HG02840 (cell line): ENCODE measurements around the gene DDX5.

Experiments
- ATAC-seq: cut with Tn5 transposase; IDR thresholded peaks from one replicate; pipeline ENCODE4 v1.9.1; 2021; ENCODE audit warnings: mild to moderate bottlenecking, moderate library complexity, moderate number of reproducible peaks; ENCODE audit not compliant: unreplicated experiment, low FRiP score

The DDX5 gene

DNA sequence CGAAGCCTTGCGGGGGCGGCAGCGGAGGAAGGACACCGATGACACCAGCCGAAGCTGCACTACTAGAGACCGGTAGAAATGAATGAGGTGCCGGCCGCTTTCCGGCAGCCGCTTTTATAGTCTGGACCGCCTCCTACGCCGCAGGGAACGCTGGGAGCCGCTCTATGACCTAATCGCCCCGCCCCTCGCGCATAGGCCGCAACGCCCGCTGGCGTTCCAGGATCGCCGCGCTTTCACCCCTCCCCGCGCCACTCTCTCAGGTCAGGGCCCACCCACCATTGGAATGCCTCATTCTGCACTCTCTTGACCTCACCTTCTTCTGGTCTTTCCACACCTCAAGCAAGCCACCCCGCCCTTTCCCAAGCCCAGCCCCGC is at the start of gene DDX5:
Gene DDX5 (minus strand): TSS at position 89 of the 375 bp plus-strand sequence. CDS start 170 bp downstream, outside the sequence.
- ATAC-seq = peak; percentile 65

- ATAC-seq = no peak
Observed at GRCh38 chr17:64555281-64555680, 49.2 kb upstream of the DDX5 start.

DNA sequence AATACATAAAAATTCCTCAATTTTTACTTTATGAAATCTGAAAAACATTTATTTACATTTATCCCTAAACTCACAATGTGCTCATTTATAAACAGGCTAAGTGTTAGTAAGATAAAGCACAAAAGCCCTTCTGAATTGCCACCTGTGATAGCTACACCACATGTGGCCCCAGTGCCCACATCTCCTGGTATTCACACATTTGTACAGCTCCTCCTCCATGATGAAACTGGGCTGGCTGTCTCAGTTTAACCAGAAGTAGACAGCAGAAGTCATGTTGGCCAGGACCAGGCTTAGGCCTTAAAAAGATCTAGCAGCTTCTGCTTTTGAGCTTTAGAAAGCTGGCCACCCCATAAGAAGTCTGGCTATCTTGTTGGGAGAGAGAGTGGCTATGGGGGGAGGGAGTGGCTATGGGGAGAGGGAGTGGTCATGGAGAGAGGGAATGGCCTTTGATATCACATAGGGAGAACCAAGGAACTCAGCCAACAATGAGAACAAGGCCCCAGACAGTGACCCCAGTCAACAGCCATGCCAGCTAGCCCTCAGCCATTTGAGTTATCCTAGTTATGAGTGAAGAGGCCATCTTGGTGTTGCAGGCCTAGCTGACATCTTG is 48.0 kb upstream of the DDX5 start:
- no peak for ATAC-seq

DNA sequence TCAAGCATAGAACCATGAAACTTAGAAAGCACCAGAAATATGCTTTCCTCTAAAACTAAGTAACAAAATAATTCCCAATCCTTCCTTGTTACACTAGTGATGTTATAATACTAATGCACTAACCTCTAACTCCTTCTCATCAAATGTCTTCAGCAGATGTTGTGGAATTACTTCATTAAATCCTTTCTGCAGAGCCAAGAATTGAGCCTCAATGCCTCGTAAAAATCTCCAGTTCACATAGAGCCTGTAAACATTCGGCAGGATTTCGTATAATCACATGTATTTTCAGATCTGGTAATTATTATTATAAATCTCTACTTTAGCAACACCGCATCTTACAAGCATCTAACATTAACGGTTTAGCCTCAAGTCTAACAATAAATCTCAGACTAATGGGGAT is 45.4 kb upstream of the DDX5 start:
- ATAC-seq = no peak

DNA sequence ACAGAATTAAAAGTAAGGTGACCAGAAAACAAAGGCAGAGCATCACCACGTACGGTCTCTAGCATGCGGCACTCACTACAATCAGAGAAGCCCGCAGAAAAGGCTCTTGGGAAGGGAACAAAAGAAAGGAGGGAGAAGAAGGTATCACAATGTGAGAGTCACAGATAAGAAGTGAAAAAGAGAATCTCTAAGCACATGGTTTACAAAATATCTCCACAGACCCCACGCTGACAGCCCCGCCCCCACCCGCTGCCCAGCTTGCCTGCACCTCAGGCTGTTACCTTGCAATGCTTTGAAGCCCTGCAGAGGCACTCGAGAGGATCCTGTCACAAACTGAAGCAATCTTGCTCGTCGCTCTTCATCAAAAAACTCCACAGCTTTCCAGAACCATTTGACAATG is 41.2 kb upstream of the DDX5 start:
- ATAC-seq = no peak

DNA sequence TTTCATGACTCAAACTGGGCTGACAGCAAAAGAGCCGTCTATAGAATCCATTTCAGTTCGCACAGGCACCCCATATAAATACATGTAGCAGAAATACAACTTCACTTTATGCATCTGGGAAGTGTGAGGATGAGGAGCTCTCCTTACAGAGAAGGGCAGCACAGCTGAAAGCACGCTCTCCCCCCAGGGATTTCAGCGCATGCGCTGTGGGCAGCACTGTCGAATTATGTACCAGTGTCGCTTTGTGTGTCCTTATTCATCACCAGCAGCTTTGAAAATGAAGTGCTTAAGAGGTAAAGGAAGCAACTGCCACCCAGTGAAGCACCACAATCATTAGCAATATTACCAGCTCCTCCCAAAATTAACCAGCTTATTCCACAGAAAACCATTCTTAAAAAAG is 40.6 kb upstream of the DDX5 start:
- no peak for ATAC-seq

DNA sequence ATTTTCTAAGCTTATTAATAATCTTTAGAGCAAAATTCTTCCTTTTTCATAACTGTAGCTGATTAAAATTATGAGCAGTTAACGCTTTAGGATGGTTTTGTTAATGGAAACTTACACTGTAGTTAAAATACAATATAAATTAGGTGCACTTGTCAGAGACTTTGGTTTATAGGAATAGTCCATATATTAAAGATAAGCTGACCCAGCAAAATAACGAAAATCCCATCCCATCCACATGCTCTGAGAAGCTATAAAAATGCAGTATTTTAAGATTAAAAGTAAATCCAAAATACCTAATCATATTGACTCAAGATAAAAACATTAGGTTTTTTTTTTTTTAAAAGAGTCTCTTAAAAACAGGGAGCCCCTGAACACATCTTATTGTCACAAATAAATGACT is 38.7 kb upstream of the DDX5 start:
- no peak for ATAC-seq

DNA sequence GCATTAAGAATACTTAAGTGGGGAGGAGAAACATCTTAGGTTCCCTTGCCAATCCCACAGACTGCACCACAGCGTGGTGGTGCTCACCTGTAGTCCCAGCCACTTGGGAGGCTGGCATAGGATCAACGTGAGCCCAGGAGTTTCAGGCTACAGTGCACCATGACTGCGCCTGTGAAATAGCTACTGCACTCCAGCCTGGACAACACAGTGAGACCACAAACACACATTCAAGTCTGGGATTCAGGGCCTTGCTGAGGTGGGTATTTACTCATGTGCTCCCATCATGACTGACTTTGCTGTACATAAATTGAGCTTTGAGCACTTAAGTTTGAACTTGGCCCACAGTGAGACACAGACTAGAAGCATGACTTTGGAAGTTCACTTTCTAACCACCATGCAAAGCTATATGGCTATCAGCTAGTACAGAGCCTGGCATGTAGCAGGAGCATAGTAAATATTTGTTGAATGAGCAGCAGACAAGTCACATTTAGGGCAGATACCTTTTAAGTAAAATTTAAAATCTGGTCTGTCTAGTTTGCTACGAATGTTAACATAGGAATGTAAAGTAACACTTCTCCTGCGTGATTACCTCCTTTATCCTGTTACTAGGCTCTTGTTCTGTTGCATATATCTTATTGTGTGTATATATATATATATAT is 34.2 kb upstream of the DDX5 start:
- no peak for ATAC-seq

- no peak for ATAC-seq
Observed at GRCh38 chr17:64538508-64539130, 32.5 kb upstream of the DDX5 start.

DNA sequence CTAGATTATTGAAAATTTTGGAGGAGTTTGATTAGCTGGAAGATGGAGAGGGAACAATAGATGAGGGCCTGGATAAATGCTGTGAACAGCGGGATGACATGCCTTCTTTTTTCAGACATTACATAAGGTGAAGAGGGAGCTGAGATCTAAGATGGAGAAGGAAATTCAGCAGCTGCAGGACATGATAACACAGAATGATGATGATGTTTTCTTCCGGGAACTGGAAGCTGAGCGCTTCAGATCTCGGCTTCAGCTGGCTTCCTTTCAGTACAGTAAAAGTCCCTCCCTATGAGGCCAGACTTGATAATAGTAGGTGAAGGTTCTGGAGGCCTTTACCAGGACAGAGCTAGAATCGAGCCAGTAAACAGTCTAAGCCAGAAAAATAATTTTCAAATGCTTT is 31.4 kb upstream of the DDX5 start:
- no peak for ATAC-seq

DNA sequence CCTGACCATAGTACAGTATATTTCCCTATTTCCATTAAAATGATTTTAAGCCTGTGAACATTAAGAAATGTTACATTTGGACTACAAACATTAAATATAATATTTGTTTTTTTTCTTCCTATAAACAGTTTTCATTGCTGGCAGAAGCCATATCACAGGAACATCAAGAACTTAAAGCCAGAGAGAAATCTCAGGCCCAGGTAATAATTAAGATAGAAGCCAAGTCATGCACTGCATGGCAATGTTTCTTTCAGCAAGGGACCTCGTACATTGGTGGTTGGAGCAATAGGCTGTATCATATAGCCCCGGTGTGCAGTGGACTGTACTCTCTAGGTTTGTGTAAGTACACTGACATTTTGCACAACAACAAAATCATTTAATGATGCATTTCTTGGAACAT is 30.8 kb upstream of the DDX5 start:
- ATAC-seq = no peak

DNA sequence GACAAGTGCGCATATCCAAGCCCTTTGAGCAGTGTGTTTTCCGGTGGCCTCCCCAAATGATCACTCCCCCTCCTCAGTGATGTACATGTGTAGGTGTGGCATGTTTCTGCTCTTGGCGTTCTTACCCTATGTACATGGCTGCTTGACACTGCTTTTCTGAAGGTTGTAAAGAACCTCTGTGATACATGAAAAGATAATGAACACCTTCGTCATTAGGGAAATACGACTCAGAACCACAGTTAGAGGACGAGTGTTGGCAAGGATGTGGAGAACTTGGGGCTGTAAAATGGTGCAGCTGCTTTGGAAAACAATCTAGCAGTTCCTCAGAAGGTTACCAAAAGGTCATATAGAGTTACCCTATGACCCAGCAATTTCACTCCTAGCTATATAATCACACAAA is 29.3 kb upstream of the DDX5 start:
- ATAC-seq = no peak

DNA sequence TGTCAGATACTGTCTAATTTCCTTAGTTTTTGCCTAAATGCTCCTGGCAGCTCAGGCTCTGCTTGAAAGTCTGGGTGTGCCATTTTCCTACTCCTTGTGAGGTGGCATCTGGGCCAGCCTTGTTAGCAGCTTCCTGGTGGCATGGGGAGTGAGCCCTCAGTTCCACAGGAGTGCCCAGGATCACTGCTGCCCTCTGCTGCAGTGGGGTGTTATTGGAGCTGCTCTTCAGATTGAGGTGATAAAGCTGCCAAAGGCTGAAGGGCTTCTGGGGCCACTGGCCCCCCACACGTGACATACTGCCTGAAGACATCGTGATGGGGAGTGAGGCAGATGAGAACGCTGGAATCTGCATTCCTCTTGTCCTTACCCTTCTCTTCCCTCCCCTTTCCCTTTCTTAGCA is 28.1 kb upstream of the DDX5 start:
- no peak for ATAC-seq

DNA sequence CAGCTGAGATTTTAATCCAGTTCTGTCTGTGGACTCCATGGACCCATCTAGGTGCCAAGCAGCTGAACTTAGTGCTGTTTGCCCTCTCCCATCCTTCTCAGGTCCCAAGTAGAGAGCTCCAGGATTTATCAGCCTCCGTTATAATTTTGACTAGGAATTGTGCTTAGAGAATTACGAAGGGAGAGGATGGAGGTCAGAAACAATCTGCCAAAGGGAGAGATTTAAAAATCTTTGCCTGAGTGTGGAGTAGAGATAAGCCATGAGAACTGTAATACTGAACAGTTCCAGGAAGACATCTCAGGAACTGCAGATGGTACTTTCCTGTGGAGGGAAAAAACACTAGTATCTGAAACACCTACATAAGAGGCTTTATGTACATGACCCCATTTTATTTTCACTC is 27.7 kb upstream of the DDX5 start:
- ATAC-seq = no peak

GRCh38 chr17:64532409-64532808 is 26.3 kb upstream of the DDX5 start:
- no peak for ATAC-seq

- no peak for ATAC-seq
Observed at GRCh38 chr17:64531955-64532371, 25.9 kb upstream of the DDX5 start.

DNA sequence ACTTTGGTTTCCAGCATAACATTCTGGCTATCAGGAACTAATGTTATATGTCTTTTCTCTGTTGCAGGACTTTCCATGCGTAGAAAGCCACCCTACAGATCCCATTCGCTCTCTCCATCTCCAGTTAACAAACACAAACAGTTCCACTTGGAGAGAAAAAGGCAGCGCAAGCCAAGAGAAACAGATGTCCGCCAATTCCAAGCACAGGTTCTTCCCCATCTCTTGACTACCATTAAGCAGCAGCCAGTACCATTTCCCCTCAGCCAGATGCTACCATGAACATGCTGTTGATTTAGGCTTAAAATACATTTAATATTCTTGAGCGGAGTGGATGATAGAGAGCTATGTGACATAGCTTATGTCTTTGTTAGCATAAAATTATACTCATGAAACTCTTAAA is 23.1 kb upstream of the DDX5 start:
- ATAC-seq = no peak

DNA sequence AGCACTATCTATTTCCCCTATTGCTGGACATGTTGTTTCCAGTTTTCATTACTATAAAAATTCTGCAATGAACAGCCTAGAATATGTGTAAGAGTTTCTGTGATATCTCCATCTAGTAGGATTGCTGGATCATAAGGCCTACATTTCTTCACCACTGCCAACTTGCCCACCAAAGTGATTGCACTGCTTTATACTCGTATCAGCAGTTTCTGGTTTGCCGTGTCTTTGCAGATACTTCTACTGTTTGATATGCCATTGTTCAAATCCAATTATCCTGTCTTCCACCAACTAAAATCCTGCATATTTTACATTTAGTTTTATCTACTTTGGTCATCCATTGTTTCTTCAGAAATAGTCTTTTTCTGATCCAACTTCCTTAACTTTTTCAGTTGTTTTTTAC is 21.8 kb upstream of the DDX5 start:
- no peak for ATAC-seq

GRCh38 chr17:64520359-64520758 is 14.3 kb upstream of the DDX5 start:
- no peak for ATAC-seq

DNA sequence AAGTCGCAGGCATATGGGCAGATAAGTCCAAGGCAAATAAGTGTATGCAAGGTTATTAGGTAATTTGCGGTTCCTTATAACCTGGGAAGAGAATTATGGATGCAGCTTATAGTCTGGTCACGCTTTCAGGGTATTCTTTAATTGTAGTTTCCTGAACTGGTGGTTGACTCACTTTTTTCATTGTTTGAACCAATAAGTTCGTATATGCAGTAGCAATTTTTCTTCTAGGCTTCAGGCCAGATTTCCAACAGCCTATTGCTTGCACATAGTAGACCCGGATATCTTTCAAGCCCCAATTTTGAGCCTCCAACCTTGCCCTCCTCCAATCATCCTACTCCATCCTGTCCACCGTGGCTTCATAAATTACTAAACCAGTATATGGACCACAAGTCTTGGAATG is 13.5 kb upstream of the DDX5 start:
- ATAC-seq = no peak

DNA sequence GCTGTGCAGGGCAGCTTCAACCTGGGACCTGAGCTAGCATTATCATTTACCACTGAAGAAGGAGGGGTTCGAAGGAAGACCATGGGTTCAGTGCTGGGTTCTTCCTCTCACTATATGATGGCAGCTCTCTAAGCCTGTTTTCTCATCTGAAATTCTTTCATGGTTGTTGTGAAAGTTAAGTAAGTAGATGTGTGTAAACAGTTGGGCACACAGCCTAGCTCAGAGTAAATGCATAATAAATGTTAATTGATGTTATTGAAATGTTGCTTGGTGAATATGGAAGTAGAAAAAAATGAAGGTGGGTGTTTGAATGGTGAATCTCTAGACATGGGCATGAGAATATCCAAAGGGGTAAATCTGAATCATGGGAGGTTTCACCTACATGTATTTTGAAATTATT is 9.7 kb upstream of the DDX5 start:
- ATAC-seq = no peak

- ATAC-seq = no peak
Observed at GRCh38 chr17:64515419-64515818, 9.3 kb upstream of the DDX5 start.
